ENCODE results near the gene ABCA6. TPM values are rescaled to one million over a fixed set of nuclear protein-coding genes. Genes with fewer than 3 reads are reported as not detected.

Gene ABCA6
- total RNA-seq, 3 donors from 2014 or later: 0.08 to 0.24 (median 0.22) TPM

DNA sequence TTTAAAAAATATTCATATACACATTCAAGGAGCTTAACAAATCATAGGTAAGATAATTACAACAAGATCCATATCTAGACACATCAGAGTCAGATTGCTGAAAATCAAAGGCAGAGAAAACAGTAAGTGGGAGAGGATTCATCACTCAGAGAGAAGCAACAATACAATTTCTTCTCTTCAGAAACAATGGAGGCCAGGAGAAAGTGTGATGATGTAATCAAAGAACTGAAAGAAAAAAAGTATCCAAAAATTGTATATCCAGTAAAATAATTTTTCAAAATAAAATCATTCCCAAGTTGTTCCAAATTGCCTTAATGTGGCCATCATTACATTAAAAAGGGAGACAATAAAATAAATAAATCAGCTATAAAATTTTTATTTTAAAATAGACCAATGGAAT, 17.7 kb upstream of the ABCA6 start:
- Mint-ChIP-seq H3K27me3 (ENCODE audit: low read depth) (no peaks in the 10 kb centered on the region), H3K4me3 (no peak overlapping the region), H3K36me3 (ENCODE audit: insufficient read depth) (peaks cover 2% of the 10 kb centered on the region), H3K4me1 (ENCODE audit: low read depth) (no peaks in the 10 kb centered on the region), H3K9me3 (no peaks in the 10 kb centered on the region)
- ATAC-seq (no peak), DNase-seq (no peak)

DNA sequence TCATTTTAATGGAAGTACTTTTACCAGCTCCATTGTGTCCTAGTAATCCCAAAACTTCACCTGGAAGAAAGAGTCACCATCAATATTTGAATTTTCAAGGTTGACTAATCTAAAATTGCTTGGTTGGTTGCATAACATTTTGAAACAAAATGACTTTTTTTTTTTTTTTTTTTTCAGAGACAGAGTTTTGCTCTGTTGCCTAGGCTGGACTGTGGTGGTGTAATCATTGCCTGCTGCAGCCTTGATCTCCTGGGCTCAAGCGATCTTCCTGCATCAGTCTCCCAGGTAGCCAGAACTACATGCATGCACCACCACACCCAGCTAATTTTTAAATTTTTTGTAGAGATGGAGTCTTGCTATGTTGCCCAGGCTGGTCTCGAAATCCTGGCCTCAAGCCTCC, 12.6 kb upstream of the ABCA6 start:
- H3K4me3 Mint-ChIP-seq: no peak overlapping the region
- no peaks in the 10 kb centered on the region for H3K9me3 Mint-ChIP-seq
- peaks cover 15% of the 10 kb centered on the region for H3K36me3 Mint-ChIP-seq (ENCODE audit: insufficient read depth)
- H3K27me3 Mint-ChIP-seq (ENCODE audit: low read depth): no peaks in the 10 kb centered on the region
- no peak for ATAC-seq
- H3K4me1 Mint-ChIP-seq (ENCODE audit: low read depth): no peaks in the 10 kb centered on the region
- DNase-seq: no peak

DNA sequence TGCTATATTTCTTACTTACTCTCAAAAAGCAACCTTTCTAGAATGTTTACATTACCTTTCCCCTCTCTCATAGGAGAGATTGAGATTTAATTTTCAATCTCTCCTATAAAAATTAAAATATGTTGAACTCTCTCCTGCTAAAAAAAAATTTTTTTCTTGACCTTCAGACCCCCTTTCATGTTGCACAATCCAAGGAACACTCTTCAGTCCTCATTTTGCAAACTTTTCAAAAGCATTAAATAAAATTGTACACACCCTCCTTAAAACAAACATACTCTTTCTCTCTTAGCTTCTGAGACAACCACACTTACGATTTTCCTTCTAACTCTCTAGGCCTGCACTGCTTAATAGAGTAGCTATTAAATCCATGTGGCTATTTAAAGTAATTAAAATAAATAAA, 8.6 kb upstream of the ABCA6 start:
- Mint-ChIP-seq H3K27me3 (ENCODE audit: low read depth) (no peaks in the 10 kb centered on the region), H3K9me3 (no peaks in the 10 kb centered on the region), H3K4me1 (ENCODE audit: low read depth) (no peaks in the 10 kb centered on the region), H3K4me3 (no peak overlapping the region), H3K36me3 (ENCODE audit: insufficient read depth) (peaks cover 16% of the 10 kb centered on the region)
- ATAC-seq: no peak
- no peak for DNase-seq

DNA sequence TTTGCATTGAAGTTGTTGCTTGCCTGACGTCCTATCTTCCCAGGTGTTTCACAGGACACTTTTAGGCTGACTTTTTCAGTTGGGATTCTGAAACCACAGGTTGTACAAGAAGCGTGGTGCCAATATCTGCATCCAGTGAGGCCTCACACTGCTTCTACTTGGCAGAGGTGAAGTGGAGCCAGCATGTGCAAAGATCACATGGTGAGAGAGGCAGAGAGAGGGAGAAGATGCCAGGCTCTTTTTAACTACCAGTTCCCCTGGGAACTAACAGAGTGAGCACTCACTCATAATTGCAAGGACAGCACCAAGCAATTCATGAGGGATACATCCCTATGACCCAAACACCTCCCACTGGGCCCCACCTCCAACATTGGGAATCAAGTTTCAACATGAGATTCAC, 5.8 kb upstream of the ABCA6 start:
- ATAC-seq (no peak), DNase-seq (no peak)
- Mint-ChIP-seq H3K9me3 (no peaks in the 10 kb centered on the region), H3K27me3 (ENCODE audit: low read depth) (peaks cover 6% of the 10 kb centered on the region), H3K36me3 (ENCODE audit: insufficient read depth) (peaks cover 15% of the 10 kb centered on the region), H3K4me3 (no peak overlapping the region), H3K4me1 (ENCODE audit: low read depth) (no peaks in the 10 kb centered on the region)

DNA sequence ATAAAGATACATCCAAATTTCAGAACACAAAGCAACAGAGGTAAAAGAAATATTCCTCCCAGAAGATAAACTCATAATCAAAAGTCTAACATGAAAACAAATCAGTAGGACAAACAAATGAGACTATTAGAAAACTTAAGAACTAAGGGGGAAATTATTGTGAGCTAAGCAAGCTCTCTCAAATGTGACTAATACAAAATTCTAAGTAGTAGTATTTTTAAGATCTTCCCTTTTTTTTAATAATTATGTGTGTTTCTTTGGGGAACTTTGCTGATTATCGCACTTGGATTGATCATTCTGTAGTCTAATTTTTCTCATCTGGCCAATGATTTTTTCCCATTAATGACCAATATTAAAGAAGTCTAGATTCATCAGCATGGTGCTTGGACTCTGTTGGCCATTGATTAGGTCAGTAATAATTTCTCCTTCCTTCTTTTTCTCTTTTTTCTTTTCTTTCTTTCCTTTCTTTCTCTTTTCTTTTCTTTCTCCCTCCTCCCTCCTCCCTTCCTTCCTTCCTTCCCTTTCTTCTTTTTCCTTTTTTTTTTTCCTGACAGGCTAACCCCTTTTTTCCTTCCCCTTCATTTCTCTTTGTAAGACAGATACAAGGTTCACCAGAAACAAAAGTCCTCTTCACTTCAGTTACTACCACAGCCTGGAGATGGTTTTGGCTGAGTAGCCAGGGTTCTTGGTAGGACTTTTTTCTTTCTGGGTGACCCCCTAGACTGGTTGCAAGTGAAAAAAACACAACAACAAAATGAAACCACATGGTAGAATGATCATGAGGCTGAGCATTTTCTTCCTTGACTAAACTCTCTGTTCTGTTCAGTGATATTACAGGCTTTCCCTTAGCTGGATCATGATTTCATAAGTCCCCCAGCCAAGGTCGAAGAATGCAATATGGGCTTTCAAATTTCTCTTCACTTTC, 2.9 kb upstream of the ABCA6 start:
- Mint-ChIP-seq H3K27me3 (ENCODE audit: low read depth) (peaks cover 6% of the 10 kb centered on the region), H3K36me3 (ENCODE audit: insufficient read depth) (peaks cover 2% of the 10 kb centered on the region), H3K4me1 (ENCODE audit: low read depth) (no peaks in the 10 kb centered on the region), H3K9me3 (no peaks in the 10 kb centered on the region), H3K4me3 (no peak overlapping the region)
- no peak for DNase-seq
- ATAC-seq: no peak

DNA sequence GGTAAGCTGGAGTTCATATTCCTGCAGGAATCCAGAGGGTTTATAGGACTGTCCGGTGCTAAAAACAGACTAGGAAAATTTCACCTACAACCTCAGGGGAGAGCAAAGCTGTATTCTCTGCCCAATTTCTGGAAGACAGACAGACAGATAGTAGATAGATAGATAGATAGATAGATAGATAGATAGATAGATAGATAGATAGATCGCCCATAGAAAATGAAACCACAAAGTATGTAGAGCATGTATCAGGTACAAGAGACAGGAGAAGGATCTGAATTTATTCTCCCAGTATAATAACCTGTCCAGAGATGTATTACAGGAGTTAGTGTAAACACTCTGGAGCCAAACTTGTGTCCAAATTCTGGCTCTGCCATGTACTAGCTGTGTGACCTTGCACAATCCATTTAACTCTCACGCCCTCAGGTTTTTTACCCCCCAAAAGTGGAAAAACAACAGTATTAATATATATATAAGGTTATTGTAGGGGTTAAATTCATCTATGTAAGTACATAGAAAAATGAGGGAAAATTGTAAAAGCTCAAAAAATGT, 2.1 kb upstream of the ABCA6 start:
- no peak overlapping the region for H3K4me3 Mint-ChIP-seq
- ATAC-seq (no peak), DNase-seq (no peak)
- no peaks in the 10 kb centered on the region for H3K9me3 Mint-ChIP-seq
- no peaks in the 10 kb centered on the region for H3K4me1 Mint-ChIP-seq (ENCODE audit: low read depth)
- H3K27me3 Mint-ChIP-seq (ENCODE audit: low read depth): peaks cover 6% of the 10 kb centered on the region
- peaks cover 2% of the 10 kb centered on the region for H3K36me3 Mint-ChIP-seq (ENCODE audit: insufficient read depth)

DNA sequence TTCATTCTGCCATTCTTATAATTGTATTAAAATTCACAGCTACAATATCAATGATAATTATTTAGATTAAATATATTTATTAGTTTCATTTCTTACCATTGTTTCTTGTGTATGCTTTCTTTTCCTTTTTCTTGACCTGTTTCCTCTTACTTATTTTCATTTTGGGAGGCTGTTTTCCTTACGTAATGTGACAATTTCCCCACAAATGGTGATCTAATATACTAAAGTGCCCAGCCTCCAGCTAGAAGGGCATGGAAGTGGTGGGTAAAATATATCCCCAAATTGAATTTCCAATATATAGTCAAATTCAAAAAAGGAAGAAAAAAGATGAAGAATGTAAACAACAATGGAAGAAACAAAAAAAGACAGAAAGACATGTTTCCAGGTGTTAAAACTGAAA, 1.5 kb upstream of the ABCA6 start:
- no peaks in the 10 kb centered on the region for H3K4me1 Mint-ChIP-seq (ENCODE audit: low read depth)
- no peak overlapping the region for H3K4me3 Mint-ChIP-seq
- no peaks in the 10 kb centered on the region for H3K9me3 Mint-ChIP-seq
- H3K27me3 Mint-ChIP-seq (ENCODE audit: low read depth): peaks cover 6% of the 10 kb centered on the region
- H3K36me3 Mint-ChIP-seq (ENCODE audit: insufficient read depth): peaks cover 2% of the 10 kb centered on the region
- DNase-seq (no peak), ATAC-seq (no peak)

DNA sequence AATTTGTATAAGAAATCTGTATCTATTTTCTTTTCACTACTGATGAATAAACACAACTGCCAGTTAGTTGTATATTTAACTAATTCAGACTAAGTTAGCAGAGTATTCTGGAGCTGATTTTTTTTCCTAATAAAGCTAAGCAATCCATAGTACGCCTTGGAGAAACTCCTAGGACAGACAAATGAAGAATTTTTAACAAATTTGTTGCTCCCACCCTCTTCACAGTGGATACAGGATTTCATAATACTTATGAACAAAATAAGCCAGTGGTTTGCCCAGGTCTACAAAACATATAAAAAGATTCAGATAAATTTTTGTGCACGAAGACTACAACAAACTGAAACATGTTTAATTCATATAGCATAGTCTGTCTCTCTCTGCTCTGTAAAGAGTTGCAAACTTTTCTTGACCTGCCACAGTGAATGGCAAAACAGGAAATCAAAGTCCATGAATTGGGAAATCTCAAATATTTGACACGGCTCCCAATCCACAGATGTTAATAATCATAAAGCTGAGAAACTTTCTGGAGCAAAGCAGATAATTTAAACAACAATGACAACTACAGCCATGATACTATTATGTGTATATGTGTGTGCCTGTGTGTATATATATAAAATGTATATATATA, 594 bp upstream of the ABCA6 start:
- Mint-ChIP-seq H3K4me3 (no peak overlapping the region), H3K4me1 (ENCODE audit: low read depth) (no peaks in the 10 kb centered on the region), H3K27me3 (ENCODE audit: low read depth) (peaks cover 6% of the 10 kb centered on the region), H3K9me3 (no peaks in the 10 kb centered on the region), H3K36me3 (ENCODE audit: insufficient read depth) (no peaks in the 10 kb centered on the region)
- ATAC-seq (no peak), DNase-seq (no peak)

DNA sequence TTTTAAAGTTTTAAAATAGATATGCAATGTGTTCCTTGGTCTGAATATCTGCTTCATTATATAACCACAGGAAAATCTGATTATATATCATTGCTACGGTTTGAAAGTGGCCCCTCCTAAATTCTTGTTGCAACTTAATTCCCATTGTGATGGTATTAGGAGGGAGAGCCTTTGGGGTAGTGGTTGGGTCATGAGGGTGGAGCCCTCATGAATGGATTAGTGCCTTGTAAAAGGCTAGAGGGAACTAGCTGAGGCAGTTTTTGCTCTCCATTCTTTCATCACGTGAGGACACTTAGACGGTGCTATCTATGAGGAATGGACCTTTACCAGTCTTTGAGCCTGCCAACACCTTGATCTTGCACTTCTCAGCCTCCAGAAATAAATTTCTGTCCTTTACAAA, 7.6 kb downstream of the ABCA6 start:
- ATAC-seq: no peak
- no peaks in the 10 kb centered on the region for H3K27me3 Mint-ChIP-seq (ENCODE audit: low read depth)
- no peaks in the 10 kb centered on the region for H3K9me3 Mint-ChIP-seq
- no peaks in the 10 kb centered on the region for H3K4me1 Mint-ChIP-seq (ENCODE audit: low read depth)
- DNase-seq: no peak
- peaks cover 3% of the 10 kb centered on the region for H3K36me3 Mint-ChIP-seq (ENCODE audit: insufficient read depth)
- H3K4me3 Mint-ChIP-seq: no peak overlapping the region

DNA sequence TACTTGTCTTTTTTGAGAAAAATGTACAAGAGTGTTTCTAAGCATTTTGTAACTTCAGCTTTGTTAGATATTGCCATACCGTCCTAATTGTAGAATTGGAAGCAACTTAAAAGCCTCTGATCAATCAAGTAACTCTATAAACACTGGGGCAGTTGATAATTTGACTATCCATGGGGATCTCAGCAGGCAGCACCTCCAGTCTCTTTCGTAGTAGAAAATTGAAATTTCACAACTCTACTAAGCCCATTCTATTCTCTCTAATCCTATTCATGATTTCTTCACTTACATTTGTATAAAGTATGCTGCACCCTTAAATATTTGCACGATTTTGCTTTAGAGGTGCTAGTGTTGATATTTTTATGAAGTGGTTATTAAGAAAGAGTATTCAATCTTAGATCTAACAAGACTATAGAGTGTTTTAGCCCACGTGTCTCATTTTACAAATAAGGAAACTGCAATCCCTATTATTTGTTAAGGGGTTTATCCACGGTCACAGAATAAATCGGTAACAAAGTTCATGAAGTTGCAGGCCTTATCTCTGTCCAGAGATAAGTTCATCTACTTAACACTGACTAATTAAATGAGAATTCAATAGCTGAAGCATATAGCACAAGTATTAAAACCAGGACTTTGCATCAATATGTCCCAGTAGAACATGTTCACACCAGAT, 10.9 kb downstream of the ABCA6 start:
- no peak overlapping the region for H3K4me3 Mint-ChIP-seq
- no peak for ATAC-seq

DNA sequence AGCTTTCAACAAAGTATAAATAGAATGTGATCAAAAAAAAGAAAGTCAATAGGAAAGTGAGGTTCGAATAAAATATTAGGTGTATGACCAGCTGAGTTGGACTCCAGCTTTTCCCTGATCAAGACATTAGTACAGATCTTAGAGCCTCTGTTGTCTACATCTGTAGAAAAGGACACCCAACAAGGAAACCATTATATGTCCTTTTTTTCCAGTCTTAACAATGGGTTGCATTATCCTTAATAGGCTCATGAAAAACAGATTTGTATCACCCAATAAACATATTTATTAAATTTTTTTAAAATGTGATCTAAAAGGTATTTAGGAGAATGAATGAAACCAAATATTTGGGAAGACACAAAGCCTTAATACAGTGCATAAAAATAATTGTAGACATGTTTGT, 18.1 kb downstream of the ABCA6 start:
- ATAC-seq (no peak), DNase-seq (no peak)
- Mint-ChIP-seq H3K4me1 (ENCODE audit: low read depth) (no peaks in the 10 kb centered on the region), H3K9me3 (no peaks in the 10 kb centered on the region), H3K4me3 (no peak overlapping the region), H3K27me3 (ENCODE audit: low read depth) (no peaks in the 10 kb centered on the region), H3K36me3 (ENCODE audit: insufficient read depth) (no peaks in the 10 kb centered on the region)

More for the DNA sequence above, 10.9 kb downstream of the ABCA6 start:
- H3K36me3 Mint-ChIP-seq (ENCODE audit: insufficient read depth): peaks cover 3% of the 10 kb centered on the region
- no peaks in the 10 kb centered on the region for H3K9me3 Mint-ChIP-seq
- no peak for DNase-seq
- no peaks in the 10 kb centered on the region for H3K27me3 Mint-ChIP-seq (ENCODE audit: low read depth)
- no peaks in the 10 kb centered on the region for H3K4me1 Mint-ChIP-seq (ENCODE audit: low read depth)

DNA sequence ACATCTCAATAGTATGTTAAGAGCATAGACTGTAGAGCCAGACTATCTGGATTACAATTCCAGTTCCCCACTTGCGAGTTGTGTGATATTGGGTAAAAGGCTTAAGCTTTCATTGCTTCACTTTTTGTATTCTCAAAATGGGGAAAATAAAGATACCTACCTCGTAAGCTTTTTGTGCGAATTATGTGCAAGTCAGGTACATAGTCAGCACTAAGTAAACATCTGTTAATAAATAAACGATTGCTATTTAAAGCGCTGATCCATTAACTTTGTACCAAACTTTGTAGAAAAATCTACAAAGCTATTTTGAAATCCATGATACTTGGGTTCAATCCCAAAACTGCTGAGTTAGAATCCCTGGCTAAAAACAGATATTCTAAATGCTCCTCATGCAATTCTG, 19.6 kb downstream of the ABCA6 start:
- no peaks in the 10 kb centered on the region for H3K9me3 Mint-ChIP-seq
- H3K4me1 Mint-ChIP-seq (ENCODE audit: low read depth): no peaks in the 10 kb centered on the region
- ATAC-seq (no peak), DNase-seq (no peak)
- H3K27me3 Mint-ChIP-seq (ENCODE audit: low read depth): no peaks in the 10 kb centered on the region
- no peaks in the 10 kb centered on the region for H3K36me3 Mint-ChIP-seq (ENCODE audit: insufficient read depth)
- no peak overlapping the region for H3K4me3 Mint-ChIP-seq

DNA sequence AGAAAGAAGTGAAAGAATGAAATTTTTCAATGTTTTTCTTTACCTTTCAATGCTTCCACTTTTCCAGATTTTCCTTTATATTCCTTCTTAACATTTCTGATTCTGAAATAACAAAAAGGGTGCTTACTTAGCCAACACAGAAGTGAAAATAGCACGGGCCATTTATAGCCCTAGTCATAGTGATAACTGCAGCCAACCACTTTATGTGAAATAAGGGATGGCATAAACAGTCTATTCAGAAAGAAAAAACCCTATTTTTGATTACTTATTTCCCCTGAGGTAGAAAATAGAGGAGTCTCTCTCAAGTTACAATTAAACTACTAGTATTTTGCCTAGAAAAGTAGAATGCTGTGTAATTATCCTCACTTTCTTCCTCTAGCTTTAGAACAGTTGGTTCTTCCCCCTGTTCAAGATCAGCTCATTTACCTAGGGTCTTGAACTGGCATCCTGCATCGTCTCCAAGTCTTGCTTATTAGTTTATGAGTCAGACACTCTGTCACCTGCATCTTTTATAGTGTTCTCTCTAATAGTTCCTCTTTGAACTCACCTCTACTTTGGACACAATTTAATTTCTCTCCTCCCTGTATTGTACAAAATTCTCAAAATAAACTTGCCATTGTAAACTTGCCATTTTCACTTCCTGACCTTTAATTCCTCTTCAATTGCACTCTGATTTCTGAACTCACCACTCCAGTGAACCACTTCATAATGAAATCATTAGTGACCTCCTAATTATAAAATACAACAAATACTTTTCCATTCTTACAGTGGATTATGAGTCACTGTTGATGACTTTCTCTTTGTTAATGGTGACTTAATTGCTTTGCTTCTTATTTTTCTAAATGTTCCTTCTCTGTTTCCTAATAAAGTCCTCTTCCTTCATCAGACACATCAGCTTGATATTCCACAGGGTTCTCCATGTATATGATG, 23.6 kb downstream of the ABCA6 start:
- no peaks in the 10 kb centered on the region for H3K27me3 Mint-ChIP-seq (ENCODE audit: low read depth)
- H3K4me1 Mint-ChIP-seq (ENCODE audit: low read depth): no peaks in the 10 kb centered on the region
- no peaks in the 10 kb centered on the region for H3K36me3 Mint-ChIP-seq (ENCODE audit: insufficient read depth)
- H3K9me3 Mint-ChIP-seq: no peaks in the 10 kb centered on the region
- no peak for DNase-seq
- H3K4me3 Mint-ChIP-seq: no peak overlapping the region
- no peak for ATAC-seq

DNA sequence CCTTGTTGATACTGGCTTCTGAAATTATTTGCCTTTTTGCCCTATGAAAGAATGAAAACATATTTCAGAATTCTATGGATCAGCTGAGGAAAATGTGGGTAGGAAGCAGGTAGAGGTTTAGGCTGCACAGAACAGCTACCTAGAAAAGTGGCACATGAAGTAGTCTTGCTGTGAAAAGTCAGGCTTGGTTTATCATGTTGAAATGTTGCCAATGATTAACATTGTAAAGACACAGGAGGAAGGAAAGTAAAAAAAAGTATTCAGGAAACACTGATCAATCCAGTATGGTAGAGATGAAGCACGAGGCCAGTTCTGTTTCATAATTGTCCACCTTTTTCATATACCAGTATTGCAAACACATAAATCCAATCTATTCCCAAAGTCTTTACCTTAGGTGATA, 29.9 kb downstream of the ABCA6 start:
- no peaks in the 10 kb centered on the region for H3K9me3 Mint-ChIP-seq
- H3K4me1 Mint-ChIP-seq (ENCODE audit: low read depth): no peaks in the 10 kb centered on the region
- H3K27me3 Mint-ChIP-seq (ENCODE audit: low read depth): no peaks in the 10 kb centered on the region
- no peak for ATAC-seq
- H3K36me3 Mint-ChIP-seq (ENCODE audit: insufficient read depth): no peaks in the 10 kb centered on the region
- H3K4me3 Mint-ChIP-seq: no peak overlapping the region
- DNase-seq: no peak

Measured in activated T-cell treated with anti-CD3 and anti-CD28 coated beads, Interleukin-2, amount 50 U/mL, for 4 hours (primary cell).